HG03095 (cell line): ENCODE data around the gene ACAD8.
A peak's percentile ranks its signal among the peaks of the same experiment; 100 is the strongest.

Experiments used
- ATAC-seq: cut with Tn5 transposase; IDR thresholded peaks from one replicate; pipeline ENCODE4 v1.9.1; 2021; ENCODE audit warnings: moderate library complexity; ENCODE audit not compliant: unreplicated experiment

The ACAD8 gene

DNA sequence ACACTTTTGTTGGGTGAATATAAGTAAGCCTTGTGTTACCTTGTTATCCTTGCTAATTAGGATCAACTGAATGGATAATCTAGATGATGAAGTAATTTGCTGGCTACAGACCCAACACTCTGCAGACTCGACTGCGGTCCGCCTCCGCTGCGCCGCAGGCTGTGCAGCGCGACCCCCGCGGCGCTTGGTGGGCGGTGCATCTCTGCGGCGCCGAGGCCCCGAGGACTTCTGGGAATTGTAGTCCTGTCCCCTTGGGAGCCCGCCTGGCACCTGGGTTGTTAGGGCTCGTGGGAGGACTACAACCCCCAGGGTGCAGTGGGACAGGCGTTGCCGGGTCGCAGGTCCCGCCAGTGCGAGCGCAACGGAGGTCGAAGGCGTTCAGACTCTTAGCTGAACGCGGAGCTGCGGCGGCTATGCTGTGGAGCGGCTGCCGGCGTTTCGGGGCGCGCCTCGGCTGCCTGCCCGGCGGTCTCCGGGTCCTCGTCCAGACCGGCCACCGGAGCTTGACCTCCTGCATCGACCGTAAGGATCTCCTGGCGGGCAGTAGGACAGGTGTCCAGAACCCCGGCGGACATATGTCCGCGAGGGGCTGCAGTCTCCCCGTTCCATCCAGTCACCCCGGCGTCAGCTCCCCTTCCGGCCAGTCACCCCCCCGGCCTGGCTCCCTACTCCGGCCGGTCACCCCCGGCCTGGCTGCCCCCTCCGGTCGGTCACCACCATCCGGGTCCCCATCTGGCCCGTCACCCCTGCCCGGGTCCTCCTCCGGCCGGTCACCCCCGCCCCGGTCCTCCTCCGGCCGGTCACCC, at the start of gene ACAD8, which contains the start of gene THYN1:
ACAD8 (plus strand) TSS at position 381 of the 806 bp plus-strand sequence; CDS start at position 414, 33 bp downstream.
THYN1 (minus strand) TSS at position 165 of the 806 bp plus-strand sequence. CDS start 470 bp downstream, outside the sequence.
- peak; percentile 98 for ATAC-seq

DNA sequence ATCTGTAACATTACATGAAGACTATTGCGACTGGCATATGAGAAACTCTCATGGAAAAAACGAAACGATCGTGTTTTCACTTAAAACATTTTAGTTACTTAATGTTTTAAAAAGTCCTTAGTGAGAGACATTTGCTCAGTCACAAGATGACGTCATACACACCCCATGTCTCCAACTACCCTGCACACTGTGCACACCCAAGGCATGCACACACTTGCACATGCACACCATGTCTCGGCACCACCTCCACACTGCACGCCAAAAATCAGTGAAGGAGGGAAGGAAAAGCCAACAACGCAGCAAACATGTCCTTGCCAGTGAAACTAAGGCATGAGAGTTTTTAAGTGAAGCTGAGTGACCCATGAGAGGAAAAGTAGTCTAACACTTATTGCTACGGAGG, 47.6 kb upstream of the ACAD8 start:
- ATAC-seq, result no peak

DNA sequence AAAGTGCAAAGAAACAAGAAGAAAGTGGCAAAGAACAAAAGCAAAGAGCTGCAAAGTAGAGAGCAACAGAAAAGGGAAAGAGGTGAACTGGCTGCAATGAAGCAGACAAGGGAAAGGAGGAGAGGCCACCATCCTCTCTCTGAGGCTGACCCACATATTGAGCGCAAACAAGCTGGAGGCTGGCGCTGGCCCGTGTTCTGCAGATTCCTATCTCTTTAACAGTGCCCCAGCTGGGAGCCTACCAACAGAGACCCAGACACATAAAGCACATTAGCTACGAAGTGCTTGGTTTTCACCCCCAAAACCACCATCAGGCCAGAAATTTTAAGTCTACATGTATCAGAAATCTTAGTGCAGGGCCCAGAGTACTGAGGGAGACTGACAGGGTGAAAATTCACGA, 47.2 kb upstream of the ACAD8 start:
- no peak for ATAC-seq

DNA sequence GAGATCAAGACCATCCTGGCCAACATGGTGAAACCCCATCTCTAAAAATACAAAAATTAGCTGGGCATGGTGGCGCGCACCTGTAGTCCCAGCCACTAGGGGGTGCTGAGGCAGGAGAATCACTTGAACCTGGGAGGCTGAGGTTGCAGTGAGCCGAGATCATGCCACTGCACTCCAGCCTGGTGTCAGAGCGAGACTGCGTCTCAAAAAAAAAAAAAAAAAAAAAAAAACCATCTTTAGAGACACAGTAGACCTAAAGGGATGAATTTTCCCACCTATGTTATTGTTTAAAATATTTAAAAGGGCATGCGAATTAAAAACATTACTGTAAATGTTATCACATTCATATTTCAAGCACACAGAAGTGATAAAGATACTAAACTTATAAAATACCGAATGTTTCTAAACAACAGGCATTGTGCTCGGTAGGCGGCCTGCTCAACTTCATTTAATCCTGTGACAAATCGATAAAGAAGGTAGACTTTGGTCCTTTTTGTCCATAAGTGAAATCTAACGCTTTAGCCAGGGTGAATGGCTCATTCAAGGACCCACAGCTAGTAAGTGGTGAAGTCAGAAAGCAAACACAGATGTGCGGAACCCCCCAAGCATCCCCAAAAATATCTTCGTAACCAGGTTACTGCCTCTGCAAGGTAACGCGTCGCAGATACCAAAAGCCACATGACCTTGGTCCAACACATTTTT, 45.7 kb upstream of the ACAD8 start:
- no peak for ATAC-seq

DNA sequence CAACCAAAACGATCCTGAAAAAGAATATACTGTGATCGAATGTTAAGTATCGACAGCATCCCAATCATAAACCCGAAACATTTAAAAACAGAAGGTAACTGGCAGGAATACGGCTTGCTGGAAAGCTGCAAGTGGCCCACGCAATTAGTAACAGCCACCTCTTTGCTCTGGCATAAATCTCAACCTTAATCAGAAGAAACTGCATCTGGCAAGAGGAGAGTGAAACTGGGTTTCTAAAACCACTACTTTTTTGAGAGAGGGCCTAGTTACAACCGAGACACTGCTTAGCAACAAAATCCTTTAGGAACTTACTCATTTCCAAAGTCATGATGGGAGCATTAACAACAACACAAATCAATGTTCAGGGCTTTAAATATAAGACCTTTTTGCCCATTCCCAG, 37.5 kb upstream of the ACAD8 start:
- no peak for ATAC-seq

DNA sequence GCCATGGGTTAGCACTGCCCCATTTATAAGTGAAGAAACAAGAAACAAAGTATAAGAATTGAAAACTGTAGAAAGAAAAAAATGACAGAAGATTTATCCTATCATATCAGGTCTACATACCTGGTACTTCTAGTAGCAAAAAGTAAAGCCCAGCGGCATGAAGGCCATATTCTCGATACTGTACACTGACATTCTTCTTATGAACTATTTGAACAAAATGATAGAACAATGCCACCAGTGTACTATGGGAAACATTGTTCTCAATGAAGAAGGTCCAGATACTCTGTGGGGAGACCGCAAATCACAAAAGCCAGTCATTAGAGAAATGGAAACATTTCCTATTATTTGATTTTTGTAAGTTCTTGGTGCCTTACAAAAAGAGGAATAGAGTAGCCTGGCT, 36.6 kb upstream of the ACAD8 start:
- no peak for ATAC-seq

DNA sequence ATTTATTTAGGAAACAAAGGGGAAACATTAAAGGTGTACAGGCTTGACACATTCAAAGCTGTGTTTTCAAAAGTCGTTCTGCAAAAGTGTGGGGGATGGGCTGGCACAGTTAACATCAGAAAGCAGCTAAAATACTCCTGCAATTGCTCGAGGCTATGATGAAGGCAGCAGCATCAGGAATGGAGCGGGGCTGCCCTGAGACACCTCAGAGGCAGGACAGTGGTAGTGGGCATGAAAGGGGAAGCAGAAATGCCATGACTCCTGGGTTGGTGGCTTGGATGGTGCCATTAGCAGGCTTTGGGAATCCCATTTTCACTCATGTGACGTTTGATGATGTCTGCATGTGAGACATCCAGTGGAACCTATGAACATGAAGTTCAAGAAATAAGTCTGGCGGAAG, 30.2 kb upstream of the ACAD8 start:
- ATAC-seq, result no peak

DNA sequence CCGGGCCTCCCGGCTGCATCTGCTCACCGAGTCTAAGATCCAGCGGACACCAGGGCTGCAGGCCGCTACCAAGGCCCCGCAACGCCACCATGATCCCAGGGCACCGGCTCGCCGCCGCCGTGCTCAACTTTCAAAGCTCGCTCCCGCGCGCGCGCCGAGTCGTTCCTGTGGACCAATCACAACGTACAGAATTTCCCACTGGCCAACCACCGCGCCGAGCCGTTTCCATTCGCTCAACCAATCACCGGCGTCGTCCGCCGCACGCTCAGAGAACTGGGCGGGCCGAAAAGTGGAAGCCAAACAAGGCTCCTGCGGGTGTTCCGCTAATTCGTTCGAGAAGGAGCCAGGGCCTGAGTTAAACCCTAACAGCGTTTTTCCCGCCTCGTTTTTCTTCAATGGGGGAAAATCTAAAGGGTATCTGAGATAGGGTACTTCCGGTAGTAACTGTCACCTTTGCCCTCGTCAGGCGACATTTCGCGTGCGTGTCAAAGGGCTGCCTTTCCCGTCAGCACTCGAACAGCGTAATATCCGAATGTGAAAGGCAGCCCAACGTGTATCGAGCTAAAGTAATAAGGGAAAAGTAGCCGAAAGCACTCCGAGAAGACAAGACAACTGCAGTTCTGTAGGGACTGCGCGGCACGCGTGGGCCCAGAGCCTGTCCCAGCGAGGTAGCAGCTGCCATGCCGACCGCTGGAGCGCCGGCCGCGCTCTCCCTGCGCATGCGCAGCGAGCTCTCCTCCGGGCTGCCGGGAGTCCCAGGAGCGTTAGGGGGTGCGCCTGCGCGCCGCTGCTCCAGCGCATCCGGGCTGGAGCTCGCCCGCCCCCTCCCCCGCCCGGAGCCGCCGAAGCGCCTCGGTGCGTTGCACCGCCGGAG, 29.3 kb upstream of the ACAD8 start, which contains the start of the genes NCAPD3 and VPS26B:
NCAPD3 (minus strand) TSS at position 132 of the 874 bp plus-strand sequence; CDS start at position 91, 41 bp downstream.
VPS26B (plus strand) TSS at position 836 of the 874 bp plus-strand sequence. CDS start 452 bp downstream, outside the sequence.
- ATAC-seq, result peak; percentile 81

DNA sequence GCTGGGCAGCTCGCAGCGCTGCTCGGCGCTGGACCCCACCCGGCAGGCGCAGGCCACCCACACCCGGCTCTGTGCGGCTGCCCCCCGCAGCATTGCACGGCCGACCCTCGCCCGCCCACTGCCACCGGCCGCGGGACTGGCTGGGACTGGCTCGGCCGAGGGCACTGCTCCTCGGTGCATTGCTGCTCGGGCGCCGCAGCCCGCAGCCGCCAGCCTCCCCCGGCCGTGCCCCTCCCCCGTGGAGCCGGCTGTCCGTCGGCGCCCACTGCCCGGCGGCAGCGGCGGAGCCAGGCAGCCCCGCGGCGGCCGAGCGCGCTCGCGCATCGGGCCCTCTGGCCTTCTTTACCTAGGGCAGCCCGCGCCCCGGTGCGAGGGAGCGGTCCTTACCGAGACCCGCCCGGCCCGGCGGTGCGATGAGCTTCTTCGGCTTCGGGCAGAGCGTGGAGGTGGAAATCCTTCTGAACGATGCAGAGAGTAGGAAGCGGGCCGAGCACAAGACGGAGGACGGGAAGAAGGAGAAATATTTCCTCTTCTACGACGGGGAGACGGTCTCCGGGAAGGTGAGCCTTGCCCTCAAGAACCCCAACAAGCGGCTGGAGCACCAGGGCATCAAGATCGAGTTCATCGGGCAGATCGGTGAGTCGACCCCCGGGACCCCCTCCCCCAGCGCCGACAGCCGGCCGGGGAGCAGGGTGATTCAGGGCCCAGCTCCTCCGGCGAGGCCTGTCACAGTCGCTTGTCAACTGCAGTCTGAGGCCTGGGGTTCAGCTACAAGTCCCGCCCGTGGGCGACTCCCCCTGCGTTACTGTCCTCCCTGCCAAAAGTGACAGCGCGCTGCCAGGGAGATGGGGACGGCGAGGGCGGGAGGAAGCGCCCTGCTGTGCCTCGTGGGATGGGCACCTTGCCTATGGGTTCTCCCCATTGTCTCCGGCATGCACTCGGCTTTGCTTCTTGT, 28.4 kb upstream of the ACAD8 start:
- ATAC-seq, result peak; percentile 14

DNA sequence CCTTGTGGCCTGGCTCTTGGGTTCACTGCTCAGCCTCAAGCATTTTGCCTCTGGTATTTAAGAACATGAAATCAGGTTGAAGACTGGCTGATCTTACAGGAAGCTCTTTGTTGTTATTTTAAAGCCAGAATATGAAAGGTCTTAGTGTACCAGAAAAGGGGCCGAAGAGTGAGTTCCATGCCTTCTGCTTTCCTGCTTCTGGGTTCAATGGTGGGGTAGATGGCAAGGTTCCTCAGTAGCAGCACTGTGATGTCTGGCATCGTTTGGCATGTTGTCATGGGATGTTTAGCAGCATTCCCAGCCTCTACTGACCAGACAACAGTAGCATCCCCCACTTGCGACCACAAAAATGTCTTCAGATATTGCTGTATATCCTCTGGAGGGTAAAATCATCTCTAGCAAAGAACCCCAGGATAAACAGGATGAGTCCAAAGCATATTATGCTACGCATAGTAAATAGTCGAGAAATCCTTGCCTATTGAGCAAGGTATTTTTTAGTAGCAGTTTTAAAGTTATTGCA, 26.5 kb upstream of the ACAD8 start:
- no peak for ATAC-seq

DNA sequence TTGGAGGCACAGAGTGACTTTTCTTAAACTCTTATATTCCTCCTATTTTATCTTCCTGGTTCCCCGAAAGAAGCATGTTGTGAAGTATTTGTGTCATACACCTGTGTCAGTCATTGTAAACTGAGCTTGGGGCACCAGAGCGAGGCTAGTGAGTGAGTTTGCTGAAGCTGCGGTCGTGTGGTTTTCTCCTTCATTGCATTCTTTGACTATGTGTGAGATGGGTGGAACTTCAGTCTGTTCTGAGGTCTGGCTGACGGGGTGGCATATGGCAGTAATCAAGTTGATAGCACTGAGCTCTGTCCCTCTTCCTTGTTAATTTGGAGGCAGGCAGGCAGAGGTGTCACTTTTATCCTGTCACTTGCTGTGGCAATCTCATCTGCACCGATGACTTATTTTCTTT, 24.7 kb upstream of the ACAD8 start:
- ATAC-seq, result peak; percentile 55

DNA sequence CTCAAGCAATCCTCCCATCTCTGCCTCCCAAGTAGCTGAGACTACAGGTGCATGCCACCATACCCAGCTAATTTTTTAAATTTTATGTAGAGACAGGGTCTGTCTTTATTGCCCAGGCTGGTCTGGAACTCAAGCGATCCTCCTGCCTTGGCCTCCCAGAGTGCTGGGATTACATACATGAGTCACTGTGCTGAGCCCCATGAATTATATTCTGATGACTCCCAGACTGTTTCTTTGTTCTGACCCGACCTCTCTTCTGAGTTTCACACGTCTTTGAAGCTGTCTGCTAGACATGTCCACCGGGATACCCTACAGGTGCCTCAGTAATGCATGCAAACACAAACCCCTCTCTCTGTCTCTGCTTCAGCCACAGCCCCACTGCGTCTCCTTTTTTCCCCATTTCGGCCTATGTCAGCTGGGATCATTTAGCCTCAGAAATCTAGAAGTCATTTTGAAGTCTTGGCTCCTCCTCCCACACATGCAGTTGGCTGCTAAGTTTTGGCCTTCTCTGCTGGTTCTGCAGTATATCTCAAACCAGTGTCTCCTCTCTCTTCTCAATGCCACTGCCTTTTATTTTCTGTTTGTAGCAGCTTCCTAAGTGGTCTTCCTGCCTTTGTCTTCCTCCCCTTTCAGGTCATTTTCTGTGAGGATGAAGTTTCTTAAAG, 24.1 kb upstream of the ACAD8 start:
- ATAC-seq, result no peak

DNA sequence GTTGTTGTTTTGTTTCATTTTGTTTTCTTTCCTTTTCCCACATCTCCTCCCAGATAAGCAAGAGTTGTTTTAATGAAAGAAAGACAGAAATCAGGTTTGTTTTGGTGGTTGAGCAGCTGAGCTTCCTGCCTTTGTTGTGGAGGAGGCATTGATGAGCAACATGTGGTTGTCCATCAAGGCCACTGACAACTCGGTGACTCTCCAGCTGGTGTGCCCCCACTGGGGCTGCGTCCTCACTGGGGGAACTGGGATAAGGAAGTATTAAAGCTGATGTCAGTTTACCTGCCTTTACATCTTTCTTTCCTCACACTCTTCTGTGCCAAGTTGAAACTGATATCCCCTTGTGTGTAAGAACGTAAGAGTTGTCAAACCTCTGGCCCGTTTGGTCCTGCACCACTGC, 23.0 kb upstream of the ACAD8 start:
- no peak for ATAC-seq

DNA sequence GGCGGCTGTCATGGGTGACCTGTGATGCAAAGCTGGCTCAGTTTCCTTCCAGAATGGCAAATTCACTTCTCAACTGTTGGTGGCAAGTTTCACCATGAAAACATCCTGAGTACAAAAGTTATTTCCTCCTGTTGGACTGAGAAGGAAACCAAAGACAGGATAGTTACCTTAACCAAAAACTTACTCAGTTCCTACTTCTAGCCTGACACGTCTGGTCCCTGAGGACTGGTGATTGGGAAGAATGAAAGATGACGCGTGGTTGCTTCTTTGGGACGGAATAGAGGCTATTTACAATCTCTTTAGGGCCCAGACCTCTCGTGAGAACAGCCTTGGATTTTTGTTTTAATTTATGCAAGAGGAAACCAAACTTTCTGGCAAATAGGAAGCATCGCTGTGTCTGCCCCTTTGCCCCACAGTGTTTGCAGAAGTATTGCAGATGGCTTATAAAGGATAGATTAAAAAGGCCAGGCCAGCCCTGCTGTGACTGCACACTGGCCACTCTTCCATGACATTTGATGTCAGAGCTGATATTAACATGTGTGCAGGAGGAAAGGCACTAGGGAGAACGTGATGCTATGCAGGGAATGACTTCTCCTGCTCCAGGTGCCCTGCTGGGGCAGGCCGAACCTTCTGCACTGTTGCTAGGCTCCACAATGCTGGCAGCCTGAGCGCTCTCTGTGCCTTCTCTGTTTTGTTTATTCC, 21.3 kb upstream of the ACAD8 start:
- no peak for ATAC-seq

DNA sequence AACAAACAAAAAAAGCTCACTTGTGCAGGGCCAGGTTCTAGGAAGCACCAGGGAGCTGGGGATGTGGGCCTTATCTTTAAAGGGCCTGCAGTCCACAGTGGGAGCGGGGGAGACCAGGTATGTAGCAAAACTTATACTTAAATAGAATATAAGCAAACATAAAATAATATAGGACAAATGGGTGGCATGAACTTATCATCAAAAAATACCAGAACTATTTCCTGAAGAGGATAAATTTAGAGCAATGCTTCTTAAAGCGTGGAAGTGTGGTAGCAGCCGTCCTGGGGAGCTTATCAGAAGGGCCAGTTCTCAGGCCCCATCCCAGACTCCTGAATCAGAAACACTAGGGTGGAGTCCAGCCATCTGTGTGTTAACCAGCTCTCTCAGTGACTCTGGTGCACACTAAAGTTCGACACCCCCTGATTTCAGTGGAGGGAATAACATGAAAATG, 19.6 kb upstream of the ACAD8 start:
- no peak for ATAC-seq

DNA sequence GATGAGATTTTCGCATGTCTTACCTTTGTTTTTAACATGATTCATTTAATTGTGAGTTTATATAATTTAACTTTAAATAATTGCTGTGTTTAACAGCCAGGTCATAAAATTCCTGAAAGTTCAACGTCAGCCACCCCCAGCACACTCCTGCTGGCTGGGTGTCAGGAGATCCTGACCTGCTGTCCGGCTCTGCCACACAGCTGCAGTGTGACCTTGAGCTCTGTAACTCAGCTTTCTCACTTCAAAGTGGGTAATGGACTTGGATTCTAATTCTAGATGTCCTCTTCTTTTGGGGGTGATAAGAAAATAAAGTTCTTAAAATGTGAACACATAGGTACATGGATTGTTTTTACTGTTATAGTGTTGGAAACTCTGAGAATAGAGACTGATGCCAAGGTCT, 18.0 kb upstream of the ACAD8 start:
- ATAC-seq, result no peak

DNA sequence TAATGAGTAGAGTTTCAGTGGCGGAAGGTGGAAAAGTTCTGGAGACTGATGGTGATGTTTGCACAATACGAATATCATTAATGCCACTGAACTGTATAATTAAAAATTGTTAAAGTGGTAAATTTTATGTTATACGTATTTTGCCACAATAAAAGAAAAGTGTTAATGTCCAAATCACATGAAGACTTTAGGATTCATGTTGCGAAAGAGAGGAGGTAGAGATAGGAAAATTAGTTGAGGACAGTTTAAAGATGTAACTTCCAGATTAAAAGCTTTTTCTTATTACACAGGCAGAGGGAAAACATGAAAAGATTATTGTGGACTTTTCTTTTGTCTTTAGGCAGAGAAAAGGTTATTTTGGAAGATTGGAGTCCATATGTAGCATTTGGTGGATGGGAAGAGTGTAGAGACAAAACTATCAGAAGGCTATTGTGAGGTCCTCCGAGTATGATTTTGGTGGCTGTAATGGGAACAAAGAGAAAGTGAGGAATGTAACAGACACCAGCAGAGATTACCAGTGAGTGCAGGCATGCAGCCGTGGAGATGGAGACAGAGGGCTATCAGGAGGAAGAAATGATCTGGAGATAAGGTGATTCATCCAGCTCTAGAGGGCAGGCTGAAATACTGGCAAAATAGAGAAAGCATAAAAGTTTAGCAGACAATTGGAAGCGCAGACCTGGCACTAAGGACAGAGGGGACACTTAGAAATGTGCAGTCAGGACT, 16.4 kb upstream of the ACAD8 start:
- ATAC-seq, result no peak

DNA sequence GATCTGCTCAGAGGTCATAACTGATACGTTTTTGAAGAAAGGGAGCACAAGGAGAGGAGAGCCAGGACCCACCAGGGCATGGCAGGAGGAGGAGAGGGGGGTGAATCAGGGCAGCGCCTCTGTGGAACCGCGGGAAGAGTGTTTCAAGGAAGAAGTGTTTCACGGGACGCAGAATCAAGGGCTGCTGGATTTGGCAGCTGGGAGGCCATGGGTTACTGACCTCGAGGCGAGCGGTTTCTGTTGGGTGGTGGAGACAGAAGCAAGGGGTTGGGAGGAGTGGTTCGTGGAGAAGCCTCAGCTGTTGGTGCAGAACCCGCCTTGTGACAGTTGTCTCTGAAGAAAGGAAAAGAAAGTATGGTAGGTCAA, 15.8 kb upstream of the ACAD8 start:
- ATAC-seq, result no peak
